ENCODE measurements around the gene CHRM5.
"Not testable (repeated sequence)": the region's sequence is repeated elsewhere in the genome, so short reads cannot be mapped to it uniquely, and the experiment has no call there.

CHRM5 gene

GRCh38 chr15:34043813-34044212 lies 75.5 kb downstream of the CHRM5 start:
- Histone ChIP-seq H3K27ac (no peak overlapping the region), H3K36me3 (replicated peaks) (no peaks in the 10 kb centered on the region), H3K4me3 (ENCODE audit: low read depth, low read length) (no peak overlapping the region), H3K27me3 (replicated peaks) (no peaks in the 10 kb centered on the region)
- TF ChIP-seq CTCF (IDR thresholded peaks at IDR 0.05; ENCODE audit: low read depth, low read length, missing control alignments): no peak
- in situ Hi-C loops (cut with HindIII; ENCODE audit: low pct_ligation_motif_present, low sequenced_read_pairs): no loop called here
- no peak for DNase-seq

GRCh38 chr15:34046471-34047145 lies 78.3 kb downstream of the CHRM5 start:
- no peak for TF ChIP-seq CTCF (IDR thresholded peaks at IDR 0.05; ENCODE audit: low read depth, low read length, missing control alignments)
- Histone ChIP-seq H3K4me3 (ENCODE audit: low read depth, low read length) (no peak overlapping the region), H3K27me3 (replicated peaks) (no peaks in the 10 kb centered on the region), H3K27ac (no peak overlapping the region), H3K36me3 (replicated peaks) (no peaks in the 10 kb centered on the region)
- DNase-seq: no peak
- in situ Hi-C loops (cut with HindIII; ENCODE audit: low pct_ligation_motif_present, low sequenced_read_pairs): no loop called here

- Histone ChIP-seq H3K4me3 (ENCODE audit: low read depth, low read length) (no peak overlapping the region), H3K27ac (peak overlapping the region; percentile 96), H3K27me3 (replicated peaks) (no peaks in the 10 kb centered on the region), H3K36me3 (replicated peaks) (no peaks in the 10 kb centered on the region)
- TF ChIP-seq CTCF (IDR thresholded peaks at IDR 0.05; ENCODE audit: low read depth, low read length, missing control alignments): no peak
- in situ Hi-C loops (cut with HindIII; ENCODE audit: low pct_ligation_motif_present, low sequenced_read_pairs): no loop called here
- DNase-seq: peak; percentile 63
These were observed 79.8 kb downstream of the CHRM5 start for GRCh38 chr15:34047893-34048775.

GRCh38 chr15:34049112-34049511 lies 80.8 kb downstream of the CHRM5 start:
- TF ChIP-seq CTCF (IDR thresholded peaks at IDR 0.05; ENCODE audit: low read depth, low read length, missing control alignments): no peak
- Histone ChIP-seq H3K27ac (peak overlapping the region; percentile 96), H3K36me3 (replicated peaks) (no peaks in the 10 kb centered on the region), H3K4me3 (ENCODE audit: low read depth, low read length) (no peak overlapping the region), H3K27me3 (replicated peaks) (no peaks in the 10 kb centered on the region)
- in situ Hi-C loops (cut with HindIII; ENCODE audit: low pct_ligation_motif_present, low sequenced_read_pairs): no loop called here
- DNase-seq: peak; percentile 91

GRCh38 chr15:34050385-34050784 lies 82.1 kb downstream of the CHRM5 start:
- H3K27me3 ChIP-seq (replicated peaks); DNase-seq; H3K4me3 ChIP-seq (ENCODE audit: low read depth, low read length); H3K36me3 ChIP-seq (replicated peaks); H3K27ac ChIP-seq; in situ Hi-C loops (cut with HindIII; ENCODE audit: low pct_ligation_motif_present, low sequenced_read_pairs): not testable (repeated sequence)

GRCh38 chr15:34054081-34054707 lies 85.9 kb downstream of the CHRM5 start:
- no peaks in the 10 kb centered on the region for H3K36me3 ChIP-seq (replicated peaks)
- TF ChIP-seq CTCF (IDR thresholded peaks at IDR 0.05; ENCODE audit: low read depth, low read length, missing control alignments): no peak
- no peaks in the 10 kb centered on the region for H3K27me3 ChIP-seq (replicated peaks)
- DNase-seq: no peak
- in situ Hi-C loops (cut with HindIII; ENCODE audit: low pct_ligation_motif_present, low sequenced_read_pairs): no loop called here
- H3K4me3 ChIP-seq (ENCODE audit: low read depth, low read length): no peak overlapping the region
- H3K27ac ChIP-seq: no peak overlapping the region

Measured in brain microvascular endothelial cell (primary cell).